Hematopoietic multipotent progenitor cell (in vitro differentiated cells): ENCODE data around the gene EPHA6. TPM values are rescaled to one million over a fixed set of nuclear protein-coding genes. Genes with fewer than 3 reads are reported as not detected.
"Not testable (repeated sequence)": the region's sequence is repeated elsewhere in the genome, so short reads cannot be mapped to it uniquely, and the experiment has no call there.

ENCODE experiments used
- DNase-seq, 3 donors: peaks; one replicate each; pipeline ENCODE4 v3.0.0-alpha.2; 2011 to 2015; ENCODE audit warnings: low read depth in 2 of 3, low spot score in 2 of 3
- total RNA-seq: library from RNA; depleted of rRNA; stranded (reverse); fragments of >200 nt; gene quantifications from one replicate; pipeline ENCODE4 v1.2.3, GENCODE V29; 2012

The EPHA6 gene
- total RNA-seq, 1 donor, result not detected

DNA sequence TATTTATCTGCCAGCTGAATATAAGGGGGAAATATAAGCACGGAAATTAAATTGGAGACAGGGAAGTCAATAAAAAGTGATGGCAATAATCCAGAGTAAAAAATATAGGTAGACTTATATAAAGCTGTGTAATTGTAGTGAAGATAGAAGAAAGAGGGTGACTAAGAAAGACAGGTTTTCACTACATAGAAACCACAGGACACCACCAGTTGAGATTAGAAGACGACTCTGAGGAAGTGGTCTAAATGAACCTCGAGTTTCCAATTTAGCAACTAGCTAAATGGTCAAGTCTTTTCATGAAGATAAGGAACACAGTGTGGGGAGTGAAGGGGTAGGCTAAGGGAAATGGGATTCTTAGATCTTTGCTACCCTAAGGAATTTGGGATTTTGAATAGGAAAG is 761.3 kb downstream of the EPHA6 start:
- no peak for DNase-seq

DNA sequence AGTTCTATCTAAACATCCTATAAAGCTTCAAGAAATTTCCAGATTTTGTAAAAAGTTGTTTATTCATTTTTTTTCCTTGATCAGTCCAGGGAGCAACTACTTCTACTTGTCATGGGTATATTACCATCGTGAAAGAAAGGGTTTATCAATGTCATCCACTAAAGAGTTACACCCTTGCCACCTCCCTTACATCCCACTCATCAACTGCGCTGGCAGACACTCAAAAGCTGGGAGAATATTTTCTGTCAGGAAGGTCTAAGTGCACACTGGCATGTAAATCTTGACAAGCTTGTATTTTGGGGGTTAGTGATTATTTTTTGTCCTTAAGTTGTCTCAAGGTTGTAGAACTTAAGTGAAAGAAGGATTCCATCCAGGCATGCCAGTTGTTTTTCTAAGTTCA is 761.8 kb downstream of the EPHA6 start:
- DNase-seq, result no peak

DNA sequence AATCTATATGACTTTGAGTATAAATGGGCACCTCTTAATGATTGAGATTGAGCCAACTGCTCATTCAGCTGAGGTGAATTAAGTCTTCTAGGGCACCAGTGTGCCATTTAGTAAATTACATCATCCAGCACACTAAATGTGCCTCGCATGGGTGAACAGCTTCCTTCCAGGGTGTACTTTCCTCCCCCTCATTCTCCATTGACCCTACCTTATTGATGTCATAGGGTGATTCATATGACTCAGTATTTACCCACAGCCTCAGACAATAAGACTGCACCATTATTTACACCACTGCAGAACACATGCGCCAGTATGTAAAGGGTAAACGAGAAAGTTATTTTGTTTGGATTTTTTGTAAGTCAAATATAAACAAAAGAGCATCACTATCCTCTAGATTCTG is 765.0 kb downstream of the EPHA6 start:
- DNase-seq, result no peak

DNA sequence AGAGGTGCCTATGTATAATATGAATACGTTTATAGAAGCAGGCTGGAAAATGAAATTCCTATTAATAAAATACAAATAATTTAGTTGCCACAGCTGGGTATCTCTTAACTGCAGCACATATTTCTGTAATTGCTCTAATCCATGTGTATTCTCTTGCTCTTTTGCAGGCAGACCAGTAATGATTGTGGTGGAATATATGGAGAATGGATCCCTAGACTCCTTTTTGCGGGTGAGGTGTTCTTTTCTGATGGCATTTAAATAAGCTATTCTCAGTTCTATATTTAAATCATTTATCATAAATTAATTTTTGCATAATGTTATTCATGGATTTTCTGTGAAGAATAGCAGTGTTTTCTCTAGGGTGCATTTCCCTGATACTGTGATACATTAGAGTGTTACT is 796.2 kb downstream of the EPHA6 start:
- no peak for DNase-seq

DNA sequence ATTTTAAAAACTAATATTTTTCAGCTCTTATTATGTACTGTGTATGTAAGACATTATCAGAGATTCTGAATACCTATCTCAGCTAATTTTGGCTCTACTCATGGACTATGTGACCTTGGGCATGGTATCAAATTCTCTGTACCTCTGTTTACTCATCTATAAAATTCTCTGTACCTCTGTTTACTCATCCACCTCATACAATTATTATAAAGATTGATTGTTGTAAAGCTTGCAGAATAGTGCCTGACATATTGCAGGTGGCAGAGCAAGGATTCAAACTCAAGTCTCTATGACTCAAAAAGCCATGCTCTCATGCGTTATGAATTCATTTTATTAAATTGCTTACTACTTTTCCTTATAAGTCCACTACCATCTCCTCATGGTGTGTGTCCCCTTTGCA is 798.2 kb downstream of the EPHA6 start:
- DNase-seq, result no peak

DNA sequence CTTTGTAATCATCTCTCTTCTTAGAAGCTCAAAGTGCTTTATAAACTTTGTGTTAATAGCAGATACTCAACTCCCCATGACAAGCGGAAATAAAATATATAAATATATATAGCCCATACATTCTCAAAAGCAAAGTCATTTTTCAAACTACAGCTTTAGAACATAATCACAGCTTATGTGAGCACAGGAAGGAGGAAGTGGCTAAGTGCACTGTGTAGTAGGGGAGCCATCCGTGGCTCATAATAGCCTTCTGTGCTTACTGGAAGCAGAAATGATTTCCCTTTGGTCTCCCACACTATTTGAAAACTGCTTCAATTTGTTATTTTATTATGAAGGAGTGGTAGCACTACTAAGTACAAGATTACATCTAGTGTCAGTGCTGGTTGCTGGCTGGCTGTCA is 798.7 kb downstream of the EPHA6 start:
- DNase-seq, result no peak

DNA sequence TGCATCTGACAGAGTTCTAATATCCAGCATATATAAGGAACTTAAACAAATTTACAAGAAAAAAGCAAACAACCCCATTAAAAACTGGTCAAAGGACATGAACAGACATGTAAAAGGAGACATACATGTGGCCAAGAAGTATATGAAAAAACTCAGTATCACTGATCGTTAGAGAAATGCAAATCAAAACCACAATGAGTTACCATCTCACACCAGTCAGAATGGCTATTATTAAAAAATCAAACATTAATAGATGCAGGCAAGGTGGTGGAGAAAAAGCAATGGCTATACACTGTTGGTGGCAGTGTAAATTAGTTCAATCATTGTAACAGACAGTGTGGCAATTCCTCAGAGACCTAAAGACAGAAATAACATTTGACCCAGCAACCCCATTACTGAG is 806.1 kb downstream of the EPHA6 start:
- not testable (repeated sequence) for DNase-seq

DNA sequence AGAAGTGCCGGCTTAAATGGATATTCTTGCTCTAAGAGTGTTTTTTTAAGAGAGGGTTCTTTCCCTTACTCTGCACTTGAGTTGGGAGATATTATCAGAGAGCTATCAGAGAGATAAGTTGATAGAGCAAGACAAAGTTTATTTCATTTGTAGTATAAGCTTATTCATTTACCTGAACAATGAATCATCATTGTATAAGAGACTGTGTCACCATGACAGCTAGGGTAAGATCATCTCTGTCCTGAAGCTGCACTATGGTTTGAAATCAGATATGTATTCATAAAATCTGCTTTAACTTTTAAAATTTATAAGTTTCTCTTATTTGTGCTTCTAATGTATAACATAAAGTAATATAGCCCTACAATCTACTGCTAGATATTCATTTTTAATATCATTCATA is 822.1 kb downstream of the EPHA6 start:
- no peak for DNase-seq

DNA sequence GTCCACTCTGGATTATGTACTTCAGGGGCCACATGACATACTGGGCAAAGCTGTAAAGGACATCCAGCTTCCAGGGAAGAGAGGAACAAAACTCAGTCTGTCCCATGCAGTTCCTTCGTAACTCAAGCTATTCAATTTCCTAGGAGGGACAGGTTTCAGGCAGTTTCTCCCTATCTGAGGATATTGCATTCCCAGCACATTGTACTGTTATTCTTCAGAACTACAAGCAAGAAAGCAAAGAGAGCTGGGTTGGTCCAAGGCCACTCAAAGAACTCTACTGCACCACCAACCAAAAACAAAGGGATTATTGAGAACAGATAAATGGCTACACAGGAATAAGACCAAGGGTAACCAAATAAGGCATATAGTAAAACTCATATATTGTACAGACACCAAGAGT is 832.5 kb downstream of the EPHA6 start:
- DNase-seq, result no peak

DNA sequence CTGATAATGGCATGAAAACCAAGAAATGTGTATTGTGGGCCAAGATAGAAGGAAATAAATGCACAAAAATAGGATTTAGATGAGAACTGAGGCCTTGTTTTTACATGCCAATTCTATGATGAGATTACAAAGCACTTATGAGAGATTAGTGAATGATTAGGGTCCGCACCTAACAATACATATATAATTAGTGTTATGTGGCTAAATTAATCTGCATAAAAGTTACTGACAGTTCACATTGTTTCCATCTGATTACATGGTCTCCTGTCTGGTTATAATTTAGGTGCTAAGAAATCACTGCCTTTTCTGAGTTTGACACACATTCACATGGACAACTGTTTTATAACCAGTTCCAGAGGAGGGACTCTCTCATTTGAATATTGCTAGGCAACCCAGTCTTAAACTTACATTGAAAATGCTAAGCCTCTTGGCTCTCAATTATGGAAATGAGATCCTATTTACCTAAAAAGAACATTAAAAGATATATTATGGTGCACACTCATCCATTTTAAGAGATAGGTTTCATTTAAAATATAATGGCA is 833.1 kb downstream of the EPHA6 start:
- no peak for DNase-seq

DNA sequence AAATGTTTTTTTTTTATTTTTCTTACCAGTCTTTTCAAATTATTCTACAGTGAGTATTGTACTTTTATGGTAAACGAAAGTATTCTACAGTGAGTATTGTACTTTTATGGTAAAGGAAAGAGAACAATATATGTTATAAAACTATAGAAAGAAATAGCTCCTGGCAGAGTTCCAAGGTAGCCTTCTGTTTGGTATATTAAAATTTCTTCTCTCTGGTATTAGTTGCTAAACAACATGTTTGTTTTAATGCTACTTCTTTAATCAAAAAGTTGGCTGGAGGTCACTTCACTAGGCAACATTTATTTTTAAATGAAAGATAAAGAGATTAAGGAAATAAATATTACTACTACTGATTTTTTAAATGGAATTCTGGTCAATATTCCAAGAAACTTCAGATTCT is 841.6 kb downstream of the EPHA6 start:
- DNase-seq, result no peak

DNA sequence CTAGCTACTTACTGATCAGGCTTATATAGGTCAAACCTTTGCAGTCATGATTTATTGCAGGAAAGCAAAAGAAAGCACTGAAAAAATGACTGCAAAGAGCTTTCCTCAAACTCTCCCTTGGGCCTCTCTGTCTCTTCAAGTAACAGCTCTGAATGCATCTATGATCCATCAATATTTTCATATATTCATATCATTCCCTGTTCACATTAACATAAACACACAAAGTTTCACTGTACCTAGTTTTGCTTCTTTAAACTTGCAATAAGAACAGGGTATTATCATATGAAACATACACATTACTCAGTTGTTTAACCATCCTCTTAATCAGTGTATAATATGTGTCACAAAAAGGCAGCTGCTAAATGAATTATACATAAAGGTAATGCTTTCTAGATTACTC is 842.2 kb downstream of the EPHA6 start:
- no peak for DNase-seq

DNA sequence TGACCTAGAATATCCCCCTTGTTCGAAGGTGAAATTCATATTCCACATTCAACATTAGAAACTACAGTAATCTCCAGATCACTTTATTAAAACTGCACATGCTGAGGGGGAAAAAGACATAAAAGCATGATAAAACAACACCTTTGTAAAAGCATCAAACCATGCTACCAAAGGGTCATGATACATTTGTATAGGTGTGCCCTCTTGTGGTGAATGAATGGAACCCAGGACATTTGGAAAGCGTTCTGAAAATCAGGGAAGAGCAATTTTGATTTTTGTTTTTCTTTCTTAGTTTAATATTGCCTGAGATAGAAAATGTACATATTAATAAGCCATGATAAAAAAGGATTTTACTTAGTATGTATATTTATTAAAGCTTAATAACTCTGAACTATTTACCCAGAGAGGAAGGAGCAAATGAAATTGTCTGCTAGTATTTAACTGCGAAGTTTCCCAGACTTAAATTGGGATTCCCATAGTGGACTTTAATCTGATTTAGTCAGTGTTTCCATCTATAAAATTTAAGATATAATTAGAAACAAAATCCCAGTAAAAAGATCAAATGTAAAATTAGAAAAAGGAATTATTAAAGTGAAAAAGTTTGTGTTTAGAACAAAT is 844.4 kb downstream of the EPHA6 start:
- peak in 2 of 3 donors; percentile 0 to 27 for DNase-seq

DNA sequence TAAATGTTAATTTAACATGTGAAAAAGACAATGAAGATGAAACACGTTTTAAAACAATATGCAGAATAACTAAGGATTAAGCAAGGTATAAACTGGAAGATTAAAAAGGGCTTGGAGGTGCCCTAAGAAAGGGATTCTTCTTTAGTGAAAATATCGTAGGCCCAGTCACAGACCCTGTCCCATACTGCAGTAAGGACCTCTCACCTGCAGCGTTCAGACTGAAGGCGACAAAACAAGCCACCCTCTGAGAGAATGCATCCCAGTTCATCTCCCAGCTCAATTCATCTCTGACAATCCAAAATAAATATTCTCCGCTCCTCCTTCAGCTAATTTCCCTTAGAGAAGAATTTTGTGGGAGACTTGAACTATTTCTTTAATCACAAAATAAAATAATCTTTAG is 847.9 kb downstream of the EPHA6 start:
- no peak for DNase-seq

DNA sequence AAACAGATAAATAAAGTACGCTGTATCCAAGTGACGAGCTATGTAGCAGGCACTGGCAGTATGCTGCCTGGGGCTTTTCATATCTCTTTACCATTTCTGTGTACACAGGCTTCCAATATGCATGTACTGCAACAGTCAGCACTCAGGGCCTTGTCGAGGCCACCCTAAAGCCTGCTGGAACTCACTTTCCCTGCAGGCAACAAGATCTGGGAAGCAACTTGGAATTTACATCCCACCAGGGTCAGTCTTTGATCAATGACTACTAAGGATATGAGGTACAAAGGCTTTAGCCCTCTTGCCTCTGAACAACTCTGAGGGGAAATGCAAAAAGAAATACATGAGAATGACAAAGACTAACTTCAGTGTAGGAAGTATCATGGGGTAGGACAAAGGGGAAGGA is 848.4 kb downstream of the EPHA6 start:
- no peak for DNase-seq

DNA sequence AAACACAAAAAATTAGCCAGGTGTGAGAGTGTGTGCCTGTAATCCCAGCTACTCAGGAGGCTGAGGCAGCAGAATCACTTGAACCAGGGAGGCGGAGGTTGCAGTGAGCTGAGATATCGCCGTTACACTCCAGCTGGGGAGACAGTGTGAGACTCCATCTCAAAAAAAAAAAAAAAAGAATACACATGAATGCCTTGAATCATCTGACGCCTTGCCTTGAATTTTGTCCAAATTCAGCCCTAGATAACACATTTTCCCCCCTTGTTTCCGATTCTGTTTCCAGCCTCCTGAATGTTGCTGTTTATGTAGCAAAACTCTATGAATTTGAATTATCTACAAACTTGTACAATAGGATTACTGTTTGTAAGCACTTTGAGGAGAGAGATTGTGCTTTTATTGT is 851.5 kb downstream of the EPHA6 start:
- no peak for DNase-seq

DNA sequence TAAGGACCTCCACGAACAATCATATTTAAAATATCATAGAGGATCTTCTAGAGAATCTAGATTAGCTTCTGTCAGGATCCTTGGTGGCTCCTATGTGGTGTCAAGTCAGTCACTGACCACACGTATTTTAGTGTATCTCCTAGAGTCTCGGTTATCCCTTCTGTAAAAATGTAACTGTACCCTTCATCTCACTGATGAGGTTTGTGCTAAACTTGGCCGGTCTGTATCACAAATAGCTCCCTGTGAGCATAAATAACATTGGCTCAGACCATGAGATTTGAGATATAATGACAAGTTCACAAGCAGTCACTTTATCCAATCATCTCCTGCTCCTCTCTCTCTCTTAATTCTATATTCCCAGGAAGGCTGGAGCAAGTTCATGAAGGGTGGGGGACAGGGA is 856.6 kb downstream of the EPHA6 start:
- DNase-seq, result no peak

DNA sequence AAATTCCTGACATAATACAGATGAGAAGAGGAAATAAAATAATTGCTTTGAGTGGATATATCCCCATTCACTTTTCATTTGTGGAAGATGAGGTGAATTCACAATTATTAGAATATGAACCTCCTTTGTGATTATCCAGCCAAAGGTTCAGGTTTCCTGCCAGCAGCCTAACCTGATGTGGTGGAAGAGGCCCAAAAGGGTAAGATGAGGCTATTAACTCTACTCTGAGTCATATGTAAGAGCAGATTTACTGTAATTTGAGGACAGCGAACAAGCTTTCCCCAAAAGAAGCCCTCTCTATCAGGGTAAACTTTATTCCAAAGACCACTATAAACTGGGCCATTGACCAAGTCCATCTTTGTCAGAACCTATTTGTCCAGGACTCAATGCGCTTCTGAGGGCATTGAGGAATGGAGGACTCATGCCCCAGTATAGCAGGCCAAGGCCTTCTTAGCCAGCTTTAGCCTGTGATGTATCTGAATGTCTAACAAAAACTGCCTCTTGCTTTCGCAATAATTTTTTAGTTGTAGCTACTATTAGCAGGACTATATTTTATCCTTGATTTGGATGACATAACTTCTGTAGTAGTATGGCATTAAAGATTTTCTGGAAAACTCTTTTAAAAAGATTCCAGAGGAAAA is 859.1 kb downstream of the EPHA6 start:
- DNase-seq, result no peak

DNA sequence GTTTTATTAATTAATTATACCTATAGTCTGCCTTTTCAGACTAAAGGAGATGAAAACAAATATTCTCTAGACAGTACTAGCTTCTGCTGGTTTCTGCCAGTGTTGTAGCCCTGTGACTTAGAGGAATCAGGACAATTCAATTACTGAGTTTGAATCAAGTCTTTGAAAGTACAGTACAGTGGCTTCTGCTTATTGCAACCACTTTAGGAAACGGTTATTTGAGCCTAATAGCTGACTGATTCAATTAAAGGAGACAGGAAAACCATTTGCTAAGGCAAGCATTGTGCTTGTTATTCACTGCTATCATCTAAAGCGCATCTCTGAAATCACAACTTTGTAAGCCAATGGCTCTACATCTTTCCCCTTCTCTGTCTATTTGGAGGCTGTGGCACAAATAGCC is 860.1 kb downstream of the EPHA6 start:
- DNase-seq, result no peak

DNA sequence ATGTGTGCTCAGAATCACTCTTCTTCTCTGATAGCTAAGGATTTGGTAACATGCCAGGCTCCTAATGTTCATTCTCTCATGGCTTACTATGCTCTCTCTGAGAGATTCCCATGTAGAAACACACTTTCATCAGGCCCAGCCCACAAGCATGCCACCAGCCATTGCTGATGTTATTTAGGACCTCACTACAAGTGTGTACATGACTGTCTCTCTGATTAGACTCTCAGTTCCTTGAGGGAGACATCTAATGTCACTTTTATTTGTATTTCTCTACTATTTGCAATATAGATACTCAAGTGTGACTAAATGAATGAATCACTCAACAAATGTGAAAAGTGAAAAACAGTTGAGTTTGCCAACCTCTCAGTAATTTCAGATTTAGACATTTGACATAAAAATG is 865.8 kb downstream of the EPHA6 start:
- no peak for DNase-seq

DNA sequence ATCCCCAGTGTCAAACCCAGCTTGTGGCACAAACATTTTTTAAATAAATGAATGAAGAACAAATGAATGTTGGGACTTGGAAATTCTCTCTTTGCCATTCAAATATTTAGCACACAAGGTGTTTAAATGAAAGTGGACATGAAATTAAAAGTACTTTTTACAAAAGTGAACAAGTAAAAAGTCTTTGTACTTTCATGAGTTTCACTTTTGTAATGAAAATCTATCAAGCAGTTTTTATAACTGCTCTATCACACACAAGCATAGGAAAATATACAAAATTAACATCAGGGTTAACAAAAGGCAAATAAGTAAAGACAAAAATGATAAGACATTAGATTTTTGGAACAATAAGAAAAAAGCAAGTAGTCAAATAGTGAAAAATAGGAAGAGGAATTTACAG is 866.3 kb downstream of the EPHA6 start:
- DNase-seq, result no peak

DNA sequence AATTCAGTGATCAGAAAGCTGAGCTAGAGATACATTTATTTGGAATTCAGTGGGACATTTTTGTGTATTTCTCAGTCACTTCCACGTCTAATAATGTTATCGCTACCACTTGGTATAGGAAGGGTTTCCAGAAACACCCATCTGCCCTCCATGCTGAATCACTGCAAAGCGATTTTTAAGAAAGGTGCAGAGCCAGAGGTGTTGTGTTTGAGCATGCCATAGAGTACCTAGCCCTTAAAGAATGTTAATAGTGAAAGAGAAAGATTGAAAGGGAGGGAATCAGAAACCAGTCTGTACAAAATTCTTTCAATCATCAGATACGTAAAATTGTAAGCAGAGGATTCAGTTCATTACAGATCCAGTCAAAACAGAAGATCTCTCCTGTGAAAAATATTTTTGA is 870.1 kb downstream of the EPHA6 start:
- DNase-seq, result no peak

DNA sequence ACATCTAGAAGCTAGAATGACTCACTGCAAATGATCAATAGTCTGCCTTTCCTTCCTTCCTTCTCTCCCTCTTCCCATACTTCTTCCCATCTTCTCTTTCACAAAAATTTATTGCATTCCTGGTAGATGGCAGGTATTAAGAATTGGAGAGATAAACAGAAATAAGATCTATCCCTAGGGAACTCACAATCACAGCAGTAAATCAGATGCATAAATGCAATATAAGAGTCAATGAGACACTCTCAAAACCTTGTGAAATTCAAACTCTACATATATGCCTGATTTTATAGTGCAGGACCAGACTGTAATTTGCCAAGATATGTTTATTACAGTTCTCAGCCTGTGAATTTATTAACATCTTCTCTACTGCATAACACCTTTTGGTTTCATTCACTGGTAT is 871.9 kb downstream of the EPHA6 start:
- DNase-seq, result no peak
